Vagina (tissue), 2 donors: ENCODE results near the gene AMHR2. TPM values are rescaled to one million over a fixed set of nuclear protein-coding genes. Genes with fewer than 3 reads are reported as not detected.
"Not testable (repeated sequence)": the region's sequence is repeated elsewhere in the genome, so short reads cannot be mapped to it uniquely, and the experiment has no call there.

Experiments
- DNase-seq, 2 donors: peaks; one replicate each; pipeline ENCODE4 v3.0.0-alpha.2; 2017; ENCODE audit errors: extremely low spot score in 2 of 2
- H3K27ac ChIP-seq: fragments of 200-600 bp; sonication (generic); one replicate; pipeline ENCODE4 v1.5.1; 2019
- H3K27me3 ChIP-seq: fragments of 200-600 bp; sonication (generic); one replicate; pipeline ENCODE4 v1.5.1; 2019
- H3K36me3 ChIP-seq, 2 donors: fragments of 200-600 bp; sonication (generic); one replicate each; pipeline ENCODE4 v1.5.1; 2017 to 2019
- H3K4me1 ChIP-seq: fragments of 200-600 bp; sonication (generic); one replicate; pipeline ENCODE4 v1.5.1; 2019
- H3K4me3 ChIP-seq, 2 donors: fragments of 200-600 bp; sonication (generic); 1 replicate in 1 of 2; 2 replicates in 1 of 2; pipeline ENCODE4 v1.5.1; 2016 to 2019
- H3K9me3 ChIP-seq: fragments of 200-600 bp; sonication (generic); one replicate; pipeline ENCODE4 v1.5.1; 2019
- CTCF ChIP-seq, 3 experiments: fragments of 450-650 bp in 2 of 3; fragments of 200-600 bp in 1 of 3; sonication (generic) in 1 of 3; IDR thresholded peaks; one replicate each; pipeline ENCODE4 v1.5.1; 2017 to 2019; ENCODE audit warnings: antibody characterized with exemption in 3 of 3, mild to moderate bottlenecking in 2 of 3, moderate library complexity in 2 of 3
- POLR2A ChIP-seq, 2 donors: fragments of 450-650 bp; IDR thresholded peaks; one replicate each; pipeline ENCODE4 v1.6.1; 2017; ENCODE audit warnings: antibody characterized with exemption in 2 of 2, mild to moderate bottlenecking in 2 of 2, moderate library complexity in 2 of 2
- POLR2AphosphoS5 ChIP-seq, 2 donors: sonication (generic); formaldehyde crosslinking; IDR thresholded peaks; one replicate each; pipeline ENCODE4 v1.9.0; 2017; ENCODE audit warnings: antibody characterized with exemption in 2 of 2, mild to moderate bottlenecking in 2 of 2, low read depth in 1 of 2; ENCODE audit not compliant: insufficient read depth in 1 of 2
- intact Hi-C: fragments of 100-400 bp; cut with DNase I; formaldehyde crosslinking; loops from one replicate; pipeline ENCODE4 v1.15.1; 2023
- total RNA-seq: library from RNA; depleted of rRNA; stranded (reverse); fragments of >200 nt; gene quantifications from one replicate; pipeline ENCODE4 v1.2.3, GENCODE V29; 2016

Gene AMHR2
- 1.2 TPM for total RNA-seq

GRCh38 chr12:53423597-53423996 lies at the start of gene AMHR2:
TSS of gene AMHR2 (plus strand) at chr12:53423855. CDS start at chr12:53423935, 80 bp downstream.
- TF ChIP-seq POLR2A (IDR thresholded peaks at IDR 0.05) = no peak
- TF ChIP-seq POLR2AphosphoS5 (IDR thresholded peaks at IDR 0.05; ENCODE audit: insufficient read depth in 1 of 2, low read depth in 1 of 2) = no peak
- no peak for TF ChIP-seq CTCF (IDR thresholded peaks at IDR 0.05)
- intact Hi-C loops = no loop called here

GRCh38 chr12:53374277-53374676 lies 49.4 kb upstream of the AMHR2 start:
- H3K4me3 ChIP-seq, H3K9me3 ChIP-seq, intact Hi-C loops, DNase-seq, H3K36me3 ChIP-seq, H3K27me3 ChIP-seq: not testable (repeated sequence)
- Histone ChIP-seq H3K4me1 (peaks cover 43% of the 10 kb centered on the region), H3K27ac (peak overlapping the region; percentile 61)

More at GRCh38 chr12:53423597-53423996, at the start of gene AMHR2:
- Histone ChIP-seq H3K36me3 (no peaks in the 10 kb centered on the region), H3K27ac (no peak within 1 kb of the TSS), H3K4me1 (peaks cover 8% of the 10 kb centered on the region), H3K27me3 (no peaks in the 10 kb centered on the region), H3K9me3 (no peaks in the 10 kb centered on the region), H3K4me3 (no peak within 1 kb of the TSS)
- no peak for DNase-seq

- Histone ChIP-seq H3K9me3 (no peaks in the 10 kb centered on the region), H3K27ac (no peak overlapping the region), H3K36me3 (peaks cover 0 to 3% of the 10 kb centered on the region in 2 donors), H3K4me1 (peaks cover 30% of the 10 kb centered on the region), H3K27me3 (no peaks in the 10 kb centered on the region), H3K4me3 (no peak overlapping the region)
- TF ChIP-seq CTCF (IDR thresholded peaks at IDR 0.05) = no peak
- intact Hi-C loops = no loop called here
- DNase-seq = no peak
Measured at GRCh38 chr12:53376747-53377146, 46.9 kb upstream of the AMHR2 start.

GRCh38 chr12:53378222-53378621 lies 45.4 kb upstream of the AMHR2 start:
- intact Hi-C loops = no loop called here
- no peak for DNase-seq
- no peaks in the 10 kb centered on the region for H3K9me3 ChIP-seq
- H3K4me1 ChIP-seq = peaks cover 33% of the 10 kb centered on the region
- no peaks in the 10 kb centered on the region for H3K27me3 ChIP-seq
- H3K36me3 ChIP-seq = peaks cover 0 to 17% of the 10 kb centered on the region in 2 donors
- TF ChIP-seq POLR2AphosphoS5 (IDR thresholded peaks at IDR 0.05; ENCODE audit: insufficient read depth in 1 of 2, low read depth in 1 of 2) = no peak
- no peak for TF ChIP-seq POLR2A (IDR thresholded peaks at IDR 0.05)
- no peak for TF ChIP-seq CTCF (IDR thresholded peaks at IDR 0.05)
- peak overlapping the region; percentile 96 for H3K27ac ChIP-seq
- H3K4me3 ChIP-seq = no peak overlapping the region

- peaks cover 33% of the 10 kb centered on the region for H3K4me1 ChIP-seq
- TF ChIP-seq POLR2AphosphoS5 (IDR thresholded peaks at IDR 0.05; ENCODE audit: insufficient read depth in 1 of 2, low read depth in 1 of 2) (no peak), CTCF (IDR thresholded peaks at IDR 0.05) (no peak), POLR2A (IDR thresholded peaks at IDR 0.05) (no peak)
- no peaks in the 10 kb centered on the region for H3K9me3 ChIP-seq
- H3K36me3 ChIP-seq = peaks cover 0 to 21% of the 10 kb centered on the region in 2 donors
- H3K27ac ChIP-seq = peak overlapping the region; percentile 96
- H3K4me3 ChIP-seq = peak overlapping the region; percentile 51 to 73
- DNase-seq = no peak
- intact Hi-C loops = no loop called here
- H3K27me3 ChIP-seq = no peaks in the 10 kb centered on the region
Measured at GRCh38 chr12:53378724-53379388, 44.8 kb upstream of the AMHR2 start.
